ENCODE data around the gene LHFPL6. TPM values are rescaled to one million over a fixed set of nuclear protein-coding genes. Genes with fewer than 3 reads are reported as not detected.

LHFPL6 gene
- total RNA-seq, 2 donors from 2014 or later, result 1.1 to 7.5 TPM

GRCh38 chr13:39556866-39557265 lies 46.1 kb downstream of the LHFPL6 start:
- ATAC-seq (replicated peaks), result no peak
- no peaks in the 10 kb centered on the region for H3K4me1 Mint-ChIP-seq
- H3K9me3 Mint-ChIP-seq, result no peaks in the 10 kb centered on the region
- no peak overlapping the region for H3K27ac Mint-ChIP-seq
- peaks cover 12% of the 10 kb centered on the region for H3K27me3 Mint-ChIP-seq
- H3K36me3 Mint-ChIP-seq (ENCODE audit: low read depth), result no peaks in the 10 kb centered on the region
- H3K4me3 Mint-ChIP-seq, result no peak overlapping the region

DNA sequence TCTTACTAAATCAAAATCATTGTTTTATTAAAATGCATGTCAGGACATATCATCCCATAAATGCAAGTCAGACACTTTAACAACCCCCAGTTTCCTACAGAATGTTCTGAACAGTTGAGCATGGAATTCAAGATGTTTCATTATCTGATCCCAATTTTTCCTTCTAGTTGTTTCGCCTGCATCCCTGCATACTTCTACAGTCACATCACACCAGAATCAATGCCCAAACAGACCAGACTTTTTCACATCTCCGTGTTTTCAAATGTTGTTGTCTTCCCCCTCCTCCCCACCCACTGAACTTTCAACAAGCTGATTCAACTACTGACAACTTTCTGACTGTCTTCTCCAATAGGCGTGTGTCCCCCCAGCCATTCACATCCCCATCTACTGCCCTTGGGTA lies 48.6 kb downstream of the LHFPL6 start:
- Mint-ChIP-seq H3K27me3 (peaks cover 12% of the 10 kb centered on the region), H3K4me3 (no peak overlapping the region), H3K27ac (no peak overlapping the region), H3K36me3 (ENCODE audit: low read depth) (no peaks in the 10 kb centered on the region), H3K9me3 (no peaks in the 10 kb centered on the region), H3K4me1 (no peaks in the 10 kb centered on the region)
- ATAC-seq (replicated peaks), result no peak

GRCh38 chr13:39552246-39552645 lies 50.7 kb downstream of the LHFPL6 start:
- Mint-ChIP-seq H3K27me3 (peaks cover 19% of the 10 kb centered on the region), H3K9me3 (no peaks in the 10 kb centered on the region), H3K4me3 (no peak overlapping the region), H3K27ac (no peak overlapping the region), H3K36me3 (ENCODE audit: low read depth) (no peaks in the 10 kb centered on the region), H3K4me1 (no peaks in the 10 kb centered on the region)
- no peak for ATAC-seq (replicated peaks)

GRCh38 chr13:39550931-39551330 lies 52.1 kb downstream of the LHFPL6 start:
- no peaks in the 10 kb centered on the region for H3K36me3 Mint-ChIP-seq (ENCODE audit: low read depth)

GRCh38 chr13:39547108-39547507 lies 55.9 kb downstream of the LHFPL6 start:
- Mint-ChIP-seq H3K27me3 (peaks cover 27% of the 10 kb centered on the region), H3K4me1 (no peaks in the 10 kb centered on the region), H3K4me3 (no peak overlapping the region), H3K27ac (no peak overlapping the region), H3K9me3 (no peaks in the 10 kb centered on the region), H3K36me3 (ENCODE audit: low read depth) (no peaks in the 10 kb centered on the region)
- ATAC-seq (replicated peaks), result no peak

More at GRCh38 chr13:39550931-39551330, 52.1 kb downstream of the LHFPL6 start:
- H3K27me3 Mint-ChIP-seq, result peaks cover 24% of the 10 kb centered on the region
- no peak for ATAC-seq (replicated peaks)
- no peak overlapping the region for H3K27ac Mint-ChIP-seq
- no peaks in the 10 kb centered on the region for H3K9me3 Mint-ChIP-seq
- H3K4me3 Mint-ChIP-seq, result no peak overlapping the region
- H3K4me1 Mint-ChIP-seq, result no peaks in the 10 kb centered on the region

DNA sequence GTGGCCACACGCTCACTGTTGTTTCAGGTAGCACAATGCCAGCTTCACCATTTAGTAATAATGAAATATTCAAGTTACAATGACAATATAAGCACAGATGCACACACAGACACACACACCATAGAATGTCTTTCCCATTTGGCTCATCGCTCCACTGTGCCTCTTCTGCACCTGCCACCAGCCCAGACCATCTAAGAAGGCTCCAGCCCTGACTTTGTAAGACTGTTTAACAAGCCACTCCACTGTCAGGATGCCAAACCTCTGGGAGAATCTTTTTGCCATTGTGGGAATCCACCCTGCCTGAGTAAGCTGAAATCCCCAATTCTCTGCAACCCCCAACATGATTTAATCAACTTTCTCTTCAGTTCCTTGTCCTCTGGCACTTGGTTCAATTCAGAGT lies 60.6 kb downstream of the LHFPL6 start:
- Mint-ChIP-seq H3K4me1 (no peaks in the 10 kb centered on the region), H3K36me3 (ENCODE audit: low read depth) (no peaks in the 10 kb centered on the region), H3K9me3 (no peaks in the 10 kb centered on the region), H3K4me3 (no peak overlapping the region), H3K27me3 (peaks cover 20% of the 10 kb centered on the region), H3K27ac (no peak overlapping the region)
- no peak for ATAC-seq (replicated peaks)

DNA sequence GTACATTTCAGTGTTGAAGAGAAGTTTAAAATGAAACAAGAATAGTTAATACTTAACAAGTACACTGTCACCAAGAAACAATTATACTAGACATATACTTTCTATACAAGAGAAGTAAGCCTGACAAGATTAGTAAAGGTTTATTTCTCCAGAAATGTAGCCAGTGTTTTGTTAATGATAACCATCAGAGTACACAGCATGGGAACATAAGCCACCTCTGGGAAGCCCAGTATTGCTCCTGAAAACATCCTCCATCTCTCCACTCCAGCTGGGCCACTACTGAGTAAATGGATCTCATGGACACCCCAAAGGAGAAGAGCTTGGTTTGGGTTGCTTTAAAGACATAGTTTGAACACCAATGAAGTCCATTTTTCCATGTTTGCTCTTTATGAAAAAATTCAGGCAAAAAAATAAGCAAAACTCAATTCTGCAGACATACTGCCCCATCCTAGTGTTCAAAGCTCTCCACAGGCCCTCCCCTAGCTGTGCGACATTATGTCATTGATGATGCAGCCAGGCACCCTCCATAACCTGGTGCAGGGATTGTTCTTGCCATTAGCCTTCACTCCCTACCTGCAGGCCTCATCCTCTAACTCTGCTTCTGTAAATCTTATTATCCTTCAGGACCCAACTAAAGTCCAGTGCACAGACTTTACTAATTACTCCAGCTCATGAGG lies 61.9 kb downstream of the LHFPL6 start:
- Mint-ChIP-seq H3K9me3 (no peaks in the 10 kb centered on the region), H3K4me1 (no peaks in the 10 kb centered on the region), H3K27me3 (peaks cover 16% of the 10 kb centered on the region), H3K4me3 (no peak overlapping the region), H3K36me3 (ENCODE audit: low read depth) (no peaks in the 10 kb centered on the region), H3K27ac (no peak overlapping the region)
- ATAC-seq (replicated peaks), result no peak

- Mint-ChIP-seq H3K36me3 (ENCODE audit: low read depth) (no peaks in the 10 kb centered on the region), H3K27ac (no peak overlapping the region), H3K27me3 (peaks cover 16% of the 10 kb centered on the region), H3K4me3 (no peak overlapping the region), H3K4me1 (no peaks in the 10 kb centered on the region), H3K9me3 (no peaks in the 10 kb centered on the region)
- ATAC-seq (replicated peaks), result no peak
Measured at GRCh38 chr13:39538816-39539790, 63.9 kb downstream of the LHFPL6 start.

GRCh38 chr13:39536906-39537305 lies 66.1 kb downstream of the LHFPL6 start:
- H3K36me3 Mint-ChIP-seq (ENCODE audit: low read depth), result no peaks in the 10 kb centered on the region
- no peaks in the 10 kb centered on the region for H3K4me1 Mint-ChIP-seq
- no peak overlapping the region for H3K4me3 Mint-ChIP-seq
- H3K9me3 Mint-ChIP-seq, result no peaks in the 10 kb centered on the region
- no peak overlapping the region for H3K27ac Mint-ChIP-seq
- H3K27me3 Mint-ChIP-seq, result peaks cover 11% of the 10 kb centered on the region
- no peak for ATAC-seq (replicated peaks)

DNA sequence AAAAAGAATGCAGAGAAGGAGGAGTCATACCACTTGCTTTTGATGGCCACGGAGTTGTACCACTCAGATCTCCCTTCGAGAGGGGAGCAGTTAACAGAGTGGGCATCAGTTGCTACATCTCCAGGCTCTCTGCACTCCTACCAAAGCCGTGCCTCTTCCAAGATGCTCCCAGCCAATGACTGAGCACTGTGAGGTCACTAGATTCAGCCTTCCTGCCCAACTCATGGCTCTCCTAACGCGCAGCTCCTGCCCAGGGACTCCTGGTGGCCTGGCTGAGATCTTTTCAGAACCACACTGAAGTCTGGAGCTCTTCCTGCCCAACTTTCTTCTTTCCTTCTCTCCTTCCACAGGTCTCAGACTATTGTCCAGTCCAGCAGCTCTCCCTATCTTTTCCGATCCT lies 66.7 kb downstream of the LHFPL6 start:
- Mint-ChIP-seq H3K9me3 (no peaks in the 10 kb centered on the region), H3K27me3 (peaks cover 8% of the 10 kb centered on the region), H3K27ac (no peak overlapping the region), H3K36me3 (ENCODE audit: low read depth) (no peaks in the 10 kb centered on the region), H3K4me3 (no peak overlapping the region), H3K4me1 (no peaks in the 10 kb centered on the region)
- no peak for ATAC-seq (replicated peaks)

DNA sequence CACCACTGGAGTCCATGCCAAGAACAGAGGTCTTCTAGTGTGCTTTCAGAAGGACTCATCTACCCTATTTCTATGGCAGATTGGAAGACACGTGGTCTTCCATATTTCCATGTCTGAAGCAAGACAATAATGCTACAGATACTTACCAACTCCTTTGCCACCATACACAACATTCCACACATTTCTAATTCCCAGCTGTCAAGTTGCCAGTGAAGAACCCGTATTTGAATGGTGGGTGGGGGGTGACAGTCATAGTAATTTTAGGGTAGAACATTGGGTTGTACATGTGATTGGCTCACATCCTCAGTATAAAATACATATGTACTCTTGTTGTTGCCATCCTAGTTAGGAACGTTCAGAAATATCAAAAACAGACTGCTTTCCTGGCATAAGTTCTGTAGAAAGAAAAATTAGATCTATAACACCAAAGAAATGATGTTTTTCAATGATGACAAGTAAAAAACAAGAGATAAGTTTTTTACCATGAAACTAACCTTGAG lies 69.3 kb downstream of the LHFPL6 start:
- peaks cover 17% of the 10 kb centered on the region for H3K27me3 Mint-ChIP-seq
- no peak overlapping the region for H3K4me3 Mint-ChIP-seq
- ATAC-seq (replicated peaks), result no peak
- no peaks in the 10 kb centered on the region for H3K36me3 Mint-ChIP-seq (ENCODE audit: low read depth)
- no peaks in the 10 kb centered on the region for H3K9me3 Mint-ChIP-seq
- no peaks in the 10 kb centered on the region for H3K4me1 Mint-ChIP-seq
- no peak overlapping the region for H3K27ac Mint-ChIP-seq

DNA sequence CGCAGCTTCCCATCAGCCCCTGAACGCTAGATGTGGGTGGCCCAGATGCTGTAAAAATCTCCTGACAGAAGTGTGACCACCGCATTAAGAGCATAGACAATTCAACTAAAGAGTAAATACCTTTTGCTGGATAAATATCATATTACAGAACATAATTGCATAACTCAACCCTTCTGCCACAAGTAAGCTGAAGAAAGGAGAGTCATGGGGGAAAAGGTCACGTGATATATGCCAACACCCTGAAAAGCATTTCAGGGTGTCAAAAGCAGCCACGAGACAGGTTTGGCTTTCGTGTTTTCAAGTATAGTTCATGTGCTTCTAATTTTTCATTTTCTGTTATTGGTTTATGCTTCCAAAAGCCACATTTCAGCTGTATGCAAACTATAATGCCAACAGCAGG lies 71.3 kb downstream of the LHFPL6 start:
- Mint-ChIP-seq H3K9me3 (no peaks in the 10 kb centered on the region), H3K27ac (no peak overlapping the region), H3K36me3 (ENCODE audit: low read depth) (no peaks in the 10 kb centered on the region), H3K4me1 (no peaks in the 10 kb centered on the region), H3K4me3 (no peak overlapping the region), H3K27me3 (peaks cover 21% of the 10 kb centered on the region)
- ATAC-seq (replicated peaks), result no peak

DNA sequence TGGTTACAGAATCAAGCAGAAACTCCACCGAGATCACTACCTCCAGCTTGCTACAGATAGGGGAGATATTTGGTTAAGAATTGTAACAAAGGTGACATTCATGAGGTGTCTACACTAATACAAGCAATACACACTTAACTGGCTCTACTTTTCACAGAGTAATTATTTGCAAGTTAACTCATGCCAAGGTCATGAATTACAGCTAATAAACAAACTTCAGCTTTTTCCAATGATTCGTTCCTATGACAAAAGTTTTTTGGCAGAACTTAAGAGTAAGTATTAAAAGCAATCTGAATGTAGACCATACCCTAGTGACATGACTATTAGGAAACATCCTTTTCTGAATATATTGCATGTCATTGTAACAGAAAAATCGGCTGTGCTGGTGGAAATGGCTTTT lies 72.1 kb downstream of the LHFPL6 start:
- Mint-ChIP-seq H3K4me3 (no peak overlapping the region), H3K36me3 (ENCODE audit: low read depth) (no peaks in the 10 kb centered on the region), H3K27me3 (peaks cover 21% of the 10 kb centered on the region), H3K9me3 (no peaks in the 10 kb centered on the region), H3K27ac (no peak overlapping the region), H3K4me1 (no peaks in the 10 kb centered on the region)
- ATAC-seq (replicated peaks), result no peak

GRCh38 chr13:39528661-39528980 lies 74.4 kb downstream of the LHFPL6 start:
- Mint-ChIP-seq H3K36me3 (ENCODE audit: low read depth) (no peaks in the 10 kb centered on the region), H3K4me1 (no peaks in the 10 kb centered on the region), H3K27ac (no peak overlapping the region), H3K27me3 (peaks cover 35% of the 10 kb centered on the region), H3K4me3 (no peak overlapping the region), H3K9me3 (no peaks in the 10 kb centered on the region)
- no peak for ATAC-seq (replicated peaks)

Measured in activated T-helper 17 cell treated with anti-CD3 and anti-CD28 coated beads, Interleukin-2, amount 50 U/mL, for 72 hours (primary cell).